MG63 (cell line): Measurements from ENCODE around the gene SLC26A11. TPM values are rescaled to one million over a fixed set of nuclear protein-coding genes. Genes with fewer than 3 reads are reported as not detected.
"Not testable (repeated sequence)": the region's sequence is repeated elsewhere in the genome, so short reads cannot be mapped to it uniquely, and the experiment has no call there.

ENCODE experiments used
- DNase-seq: peaks from one replicate; pipeline ENCODE4 v3.0.0-alpha.2; 2020
- H3K27me3 ChIP-seq: fragments of 250-450 bp; sonication (Bioruptor Pico); 2 replicates; pipeline ENCODE4 v1.5.1; 2020; ENCODE audit warnings: mild to moderate bottlenecking, moderate library complexity
- H3K36me3 ChIP-seq: fragments of 250-450 bp; sonication (Bioruptor Pico); 2 replicates; pipeline ENCODE4 v1.5.1; 2020; ENCODE audit warnings: mild to moderate bottlenecking, moderate library complexity
- H3K4me3 ChIP-seq: fragments of 250-450 bp; sonication (Bioruptor Pico); 2 replicates; pipeline ENCODE4 v1.5.1; 2020; ENCODE audit warnings: mild to moderate bottlenecking, moderate library complexity
- H3K9me3 ChIP-seq: fragments of 250-450 bp; sonication (Bioruptor Pico); 2 replicates; pipeline ENCODE4 v1.5.1; 2020; ENCODE audit warnings: mild to moderate bottlenecking, moderate library complexity
- total RNA-seq: library from RNA; depleted of rRNA; stranded (reverse); fragments of >200 nt; shearing (Covaris generic); gene quantifications from 2 replicates; pipeline ENCODE4 v1.2.3, GENCODE V29; 2014; ENCODE audit warnings: low replicate concordance; rRNA removed

SLC26A11 gene
- total RNA-seq, 1 experiment from 2014 or later: 7.3 TPM

- Histone ChIP-seq H3K27me3 (no peaks in the 10 kb centered on the region), H3K9me3 (no peaks in the 10 kb centered on the region), H3K4me3 (no peak overlapping the region), H3K36me3 (peaks cover 88% of the 10 kb centered on the region)
- DNase-seq: no peak
These were observed 71.7 kb downstream of the SLC26A11 start for GRCh38 chr17:80291691-80292487.

GRCh38 chr17:80292521-80292971, 72.3 kb downstream of the SLC26A11 start:
- H3K36me3 ChIP-seq: peaks cover 92% of the 10 kb centered on the region
- H3K27me3 ChIP-seq: no peaks in the 10 kb centered on the region
- no peaks in the 10 kb centered on the region for H3K9me3 ChIP-seq
- DNase-seq: no peak
- H3K4me3 ChIP-seq: no peak overlapping the region

- Histone ChIP-seq H3K36me3 (peaks cover 91% of the 10 kb centered on the region), H3K27me3 (no peaks in the 10 kb centered on the region), H3K4me3 (no peak overlapping the region), H3K9me3 (no peaks in the 10 kb centered on the region)
- DNase-seq: no peak
These were observed 74.0 kb downstream of the SLC26A11 start for GRCh38 chr17:80294210-80294609.

GRCh38 chr17:80294653-80295052, 74.4 kb downstream of the SLC26A11 start:
- Histone ChIP-seq H3K36me3 (peaks cover 92% of the 10 kb centered on the region), H3K9me3 (no peaks in the 10 kb centered on the region), H3K4me3 (no peak overlapping the region), H3K27me3 (no peaks in the 10 kb centered on the region)
- no peak for DNase-seq

- DNase-seq: no peak
- peaks cover under 1% of the 10 kb centered on the region; the same call in 1 of the 2 replicates for H3K9me3 ChIP-seq
- H3K36me3 ChIP-seq: peaks cover 92% of the 10 kb centered on the region
- H3K4me3 ChIP-seq: no peak overlapping the region
- no peaks in the 10 kb centered on the region for H3K27me3 ChIP-seq
These were observed 74.9 kb downstream of the SLC26A11 start for GRCh38 chr17:80295146-80295545.

- Histone ChIP-seq H3K36me3 (peaks cover 92% of the 10 kb centered on the region), H3K9me3 (peaks cover 4% of the 10 kb centered on the region; the same call in 1 of the 2 replicates), H3K4me3 (no peak overlapping the region), H3K27me3 (no peaks in the 10 kb centered on the region)
- DNase-seq: no peak
These were observed 75.3 kb downstream of the SLC26A11 start for GRCh38 chr17:80295559-80295958.

GRCh38 chr17:80296221-80296620, 76.0 kb downstream of the SLC26A11 start:
- no peak for DNase-seq
- peaks cover 93% of the 10 kb centered on the region for H3K36me3 ChIP-seq

GRCh38 chr17:80297996-80298560, 77.9 kb downstream of the SLC26A11 start:
- no peak for DNase-seq
- peaks cover 93% of the 10 kb centered on the region for H3K36me3 ChIP-seq

More at GRCh38 chr17:80296221-80296620, 76.0 kb downstream of the SLC26A11 start:
- no peak overlapping the region for H3K4me3 ChIP-seq
- H3K9me3 ChIP-seq: peaks cover 6% of the 10 kb centered on the region; the same call in 1 of the 2 replicates
- H3K27me3 ChIP-seq: no peaks in the 10 kb centered on the region

GRCh38 chr17:80299350-80300100, 79.3 kb downstream of the SLC26A11 start:
- Histone ChIP-seq H3K9me3 (peaks cover 24% of the 10 kb centered on the region), H3K36me3 (peaks cover 98% of the 10 kb centered on the region)
- not testable (repeated sequence) for H3K27me3 ChIP-seq, H3K4me3 ChIP-seq, DNase-seq

More at GRCh38 chr17:80297996-80298560, 77.9 kb downstream of the SLC26A11 start:
- Histone ChIP-seq H3K27me3 (no peaks in the 10 kb centered on the region), H3K4me3 (no peak overlapping the region), H3K9me3 (peaks cover 16% of the 10 kb centered on the region)

- Histone ChIP-seq H3K36me3 (peaks cover 98% of the 10 kb centered on the region), H3K9me3 (peaks cover 24% of the 10 kb centered on the region)
- H3K27me3 ChIP-seq, H3K4me3 ChIP-seq, DNase-seq: not testable (repeated sequence)
These were observed 80.5 kb downstream of the SLC26A11 start for GRCh38 chr17:80300756-80301155.

Other genes with a start within 250 kb of the SLC26A11 start
- gene TBC1D16, start 184.6 kb upstream of the SLC26A11 start, total RNA-seq: 15.0 and 23.6 TPM in 2 replicates
- 5.4 and 9.7 TPM in 2 replicates for gene CCDC40, start 183.8 kb upstream of the SLC26A11 start, total RNA-seq
- gene GAA, start 118.8 kb upstream of the SLC26A11 start, total RNA-seq: 22.0 and 23.6 TPM in 2 replicates
- gene EIF4A3, start 73.3 kb upstream of the SLC26A11 start, total RNA-seq: 215 and 235 TPM in 2 replicates
- gene CARD14, start 50.4 kb upstream of the SLC26A11 start, total RNA-seq: 0.10 TPM in 1 of 2 replicates, not detected in the other
- 18.7 and 23.6 TPM in 2 replicates for gene SGSH, start 94 bp upstream of the SLC26A11 start, total RNA-seq
- gene RNF213, start 40.4 kb downstream of the SLC26A11 start, total RNA-seq: 22.5 and 22.6 TPM in 2 replicates
- gene ENDOV, start 194.7 kb downstream of the SLC26A11 start, total RNA-seq: 20.4 and 39.7 TPM in 2 replicates